ENCODE data around the gene EEF1AKMT3.
A peak's percentile ranks its signal among the peaks of the same experiment; 100 is the strongest.

The EEF1AKMT3 gene

DNA sequence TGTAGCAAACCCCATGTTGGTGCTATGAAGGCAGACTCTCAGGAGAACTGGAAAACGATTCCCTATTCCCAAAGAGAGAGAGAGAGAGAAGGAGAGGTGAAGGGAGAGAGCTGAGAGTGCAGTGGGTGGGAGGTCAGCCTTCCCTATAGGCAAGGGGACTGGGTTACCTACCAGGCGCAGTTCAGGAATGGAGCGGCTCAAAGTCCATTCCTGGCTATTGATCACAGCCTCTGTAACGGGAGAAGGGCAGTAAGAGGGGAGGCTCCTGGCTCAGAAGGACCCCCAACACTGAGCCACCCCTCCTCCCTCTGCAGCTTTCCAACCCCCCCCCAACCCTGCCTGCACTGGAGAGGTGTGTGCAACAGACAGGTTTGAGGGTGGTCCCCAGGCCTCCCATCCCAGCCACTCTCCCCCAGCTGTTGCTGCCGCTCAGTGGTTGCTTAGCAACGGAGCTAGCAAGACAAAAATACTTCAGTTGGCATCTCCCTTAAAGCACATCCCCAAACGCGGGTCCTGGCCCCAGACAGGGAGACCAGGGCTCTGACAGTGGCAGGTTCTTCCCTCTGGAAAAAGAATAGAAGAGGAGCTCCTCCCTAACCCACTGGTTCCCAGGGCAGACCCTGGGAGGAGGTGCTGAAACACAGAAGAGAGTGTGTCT, 37.1 kb upstream of the EEF1AKMT3 start:
- no peak for DNase-seq (ENCODE audit: low read depth in 2 of 2)

DNA sequence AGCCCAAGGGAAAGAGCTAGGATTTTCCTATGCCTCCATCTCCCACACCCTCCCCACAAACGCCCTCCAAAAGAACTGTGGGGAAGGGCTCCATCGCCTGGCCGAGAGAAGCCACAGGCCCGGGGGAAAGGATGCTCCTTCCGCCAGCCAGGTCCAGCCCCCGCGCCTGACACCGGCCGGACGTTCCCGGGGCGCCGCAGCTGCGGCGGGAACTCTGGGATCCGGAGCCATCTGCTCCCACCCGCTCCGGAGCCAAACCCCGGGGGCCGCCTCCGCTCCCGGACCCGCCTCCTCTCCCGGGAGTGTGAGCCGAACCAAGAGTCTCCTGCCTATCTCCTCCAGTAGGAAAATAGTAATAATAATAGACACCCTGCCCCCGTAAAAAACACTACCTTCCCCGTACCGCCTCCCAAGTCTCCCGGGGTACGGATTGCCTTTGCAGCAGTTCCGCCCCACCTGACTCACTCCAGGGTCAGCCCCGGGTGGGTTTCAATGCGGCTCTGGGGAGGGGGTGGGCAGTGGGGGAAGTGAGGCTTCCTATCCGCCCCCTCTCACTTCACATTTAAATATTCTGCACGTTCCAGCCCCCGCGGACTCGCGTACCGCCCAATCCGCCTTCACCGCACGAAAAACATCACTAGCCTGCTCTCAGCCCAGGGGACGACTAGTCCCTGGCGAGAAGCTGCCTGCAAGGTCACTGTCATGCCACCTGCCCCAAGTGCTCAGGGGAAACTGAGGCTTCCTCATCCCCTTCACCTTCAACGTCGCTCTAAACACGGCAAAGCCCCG, 36.3 kb upstream of the EEF1AKMT3 start:
- DNase-seq (ENCODE audit: low read depth in 2 of 2) = no peak

DNA sequence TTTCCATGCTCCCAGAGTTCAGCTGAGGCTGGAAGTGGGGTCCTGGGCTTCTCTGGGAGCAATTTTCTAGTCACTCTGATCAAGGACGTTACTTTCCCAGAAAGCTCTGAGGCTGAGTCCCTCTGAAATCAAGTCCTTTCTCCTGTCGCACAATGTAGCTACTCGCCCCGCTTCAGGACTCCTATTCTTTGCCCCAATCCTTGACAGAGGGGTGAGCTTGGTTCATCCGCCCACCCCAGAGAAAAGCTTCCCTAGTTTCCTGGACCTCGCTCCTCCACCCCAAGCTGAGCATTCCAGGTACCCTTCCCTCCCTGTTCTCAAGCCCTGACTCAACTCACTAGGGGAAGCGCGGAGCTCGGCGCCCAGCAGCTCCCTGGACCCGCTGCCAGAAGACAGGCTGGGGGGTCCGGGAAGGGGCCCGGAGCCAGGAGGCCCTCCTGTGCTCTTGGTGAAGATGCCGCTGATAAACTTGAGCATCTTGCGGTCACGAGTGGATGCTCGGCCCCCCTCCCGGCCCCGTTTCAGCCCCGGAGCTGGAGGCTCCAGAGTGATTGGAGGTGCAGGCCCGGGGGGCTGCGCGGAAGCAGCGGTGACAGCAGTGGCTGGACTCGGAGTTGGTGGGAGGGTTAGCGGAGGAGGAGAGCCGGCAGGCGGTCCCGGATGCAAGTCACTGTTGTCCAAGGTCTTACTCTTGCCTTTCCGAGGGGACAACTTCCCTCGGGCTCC, 35.5 kb upstream of the EEF1AKMT3 start:
- no peak for DNase-seq (ENCODE audit: low read depth in 2 of 2)

DNA sequence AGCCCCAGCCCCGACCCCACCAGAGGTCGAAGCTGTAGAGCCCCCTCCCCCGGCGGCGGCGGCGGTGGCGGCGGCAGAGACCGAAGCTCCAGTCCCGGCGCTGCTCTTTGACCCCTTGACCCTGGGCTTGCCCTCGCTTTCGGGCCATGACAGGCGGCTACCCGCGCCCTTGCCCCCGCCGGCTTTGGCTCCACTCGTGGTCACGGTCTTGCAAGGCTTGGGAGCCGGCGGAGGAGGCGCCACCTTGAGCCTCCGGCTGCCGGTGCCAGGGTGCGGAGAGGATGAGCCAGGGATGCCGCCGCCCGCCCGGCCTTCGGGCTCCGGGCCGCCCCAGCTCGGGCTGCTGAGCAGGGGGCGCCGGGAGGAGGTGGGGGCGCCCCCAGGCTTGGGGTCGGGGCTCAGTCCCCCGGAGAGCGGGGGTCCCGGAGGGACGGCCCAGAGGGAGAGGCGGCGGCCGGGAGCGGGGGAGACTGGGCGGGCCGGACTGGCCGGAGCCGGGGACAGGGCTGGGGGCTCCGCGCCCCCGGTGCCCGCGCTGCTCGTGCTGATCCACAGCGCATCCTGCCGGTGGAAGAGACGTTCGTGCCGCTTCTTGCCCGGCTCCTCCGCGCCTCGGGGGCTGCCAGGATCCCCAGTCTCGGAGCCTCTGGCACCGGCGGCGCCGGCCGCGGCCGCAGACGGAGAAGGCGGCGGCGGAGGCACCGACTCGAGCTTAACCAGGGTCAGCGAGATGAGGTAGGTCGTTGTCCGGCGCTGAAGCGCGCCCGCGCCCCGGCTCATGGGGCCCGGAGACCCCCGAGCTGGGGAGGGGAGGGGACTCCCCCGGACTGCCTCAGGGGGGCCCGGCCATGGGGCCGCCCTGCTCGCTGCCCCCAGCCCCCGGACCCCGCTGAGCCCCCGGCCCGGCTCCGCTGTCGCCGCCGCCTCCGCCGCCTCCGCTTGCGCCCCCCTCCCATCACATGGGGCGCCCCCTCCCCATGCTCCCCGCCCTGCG, 34.6 kb upstream of the EEF1AKMT3 start:
- DNase-seq (ENCODE audit: low read depth in 2 of 2) = no peak

DNA sequence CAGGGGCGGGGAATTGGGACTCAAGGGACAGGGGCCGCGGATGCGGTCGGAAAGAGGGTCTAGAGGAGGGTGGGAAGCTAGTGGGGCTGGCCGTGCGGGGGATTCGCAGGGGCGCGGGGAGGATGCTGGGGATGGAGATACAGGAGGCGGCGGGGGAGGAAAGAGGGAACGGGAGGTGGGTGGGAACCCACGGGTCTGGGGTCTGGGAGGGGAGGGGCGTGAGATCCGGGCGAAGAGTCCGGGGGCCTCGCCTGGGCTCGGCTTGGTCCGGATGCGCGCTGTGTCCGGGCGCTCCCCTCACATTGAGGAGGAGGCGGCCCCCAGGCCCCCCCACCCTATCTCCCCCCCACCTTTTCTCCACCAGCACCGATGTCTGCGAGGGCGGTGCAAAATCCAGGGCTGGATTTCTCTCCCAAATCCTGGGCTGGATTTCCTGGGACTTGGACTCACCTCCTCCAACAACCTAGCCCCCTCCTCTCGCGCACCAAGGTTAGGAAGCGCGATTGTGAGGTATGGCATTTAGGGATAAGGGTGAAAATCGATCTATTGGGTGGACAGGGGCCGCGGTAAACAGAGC, 33.7 kb upstream of the EEF1AKMT3 start, which contains the start of gene AGAP2:
TSS of gene AGAP2 (minus strand) at position 82 of the 577 bp plus-strand sequence. CDS start 496 bp downstream, outside the sequence.
- DNase-seq (ENCODE audit: low read depth in 2 of 2) = no peak

DNA sequence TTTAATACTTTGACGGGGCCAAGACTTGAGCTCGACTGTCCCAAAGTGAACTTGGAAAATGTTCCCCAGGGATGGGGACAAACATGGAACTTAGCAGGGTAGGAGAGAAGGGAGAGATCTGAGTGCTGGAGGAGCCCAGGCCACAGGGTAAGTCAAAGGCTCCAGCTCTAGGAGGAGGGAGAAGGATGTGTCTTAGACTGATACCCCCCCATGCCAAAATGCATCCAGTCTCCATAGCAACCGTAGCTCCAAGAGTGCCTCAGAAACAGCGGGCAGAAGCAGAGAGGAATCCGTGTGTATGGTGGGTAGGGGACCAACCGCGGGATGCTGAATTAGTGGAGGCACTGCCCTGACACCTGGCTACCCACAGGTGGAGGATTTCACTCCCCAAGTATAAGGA, 33.0 kb upstream of the EEF1AKMT3 start:
- no peak for DNase-seq (ENCODE audit: low read depth in 2 of 2)

DNA sequence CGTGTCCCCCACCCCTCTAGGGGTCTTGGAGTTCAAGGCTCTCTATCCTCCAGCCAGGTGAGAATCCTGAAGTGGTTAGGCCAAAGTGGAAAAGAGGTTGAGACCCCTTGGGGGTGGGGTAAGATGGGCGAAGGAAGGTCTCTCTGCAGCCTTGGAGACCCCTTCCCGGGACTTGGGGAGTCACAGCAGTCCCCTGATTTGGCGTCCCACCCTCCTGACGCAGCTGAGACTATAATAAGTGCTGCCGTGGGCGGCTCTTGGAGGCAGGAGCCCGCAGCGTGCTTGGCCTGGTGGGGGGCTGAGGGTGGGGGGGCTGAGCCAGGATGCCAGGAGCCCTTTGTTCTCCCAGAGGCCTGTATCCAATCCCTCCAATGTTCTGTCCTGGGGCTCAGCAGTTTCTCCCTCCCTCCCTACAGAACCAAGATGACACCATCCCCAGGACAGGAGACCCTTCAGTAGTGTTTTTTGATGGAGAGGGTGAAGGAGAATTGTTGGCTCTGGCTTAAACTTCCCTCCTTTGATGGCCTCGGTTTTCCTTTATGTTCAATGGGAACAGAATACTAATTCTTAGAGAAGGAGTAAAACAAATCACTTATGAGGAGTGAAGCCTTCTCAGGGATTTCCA, 32.4 kb upstream of the EEF1AKMT3 start:
- DNase-seq (ENCODE audit: low read depth in 2 of 2) = no peak

DNA sequence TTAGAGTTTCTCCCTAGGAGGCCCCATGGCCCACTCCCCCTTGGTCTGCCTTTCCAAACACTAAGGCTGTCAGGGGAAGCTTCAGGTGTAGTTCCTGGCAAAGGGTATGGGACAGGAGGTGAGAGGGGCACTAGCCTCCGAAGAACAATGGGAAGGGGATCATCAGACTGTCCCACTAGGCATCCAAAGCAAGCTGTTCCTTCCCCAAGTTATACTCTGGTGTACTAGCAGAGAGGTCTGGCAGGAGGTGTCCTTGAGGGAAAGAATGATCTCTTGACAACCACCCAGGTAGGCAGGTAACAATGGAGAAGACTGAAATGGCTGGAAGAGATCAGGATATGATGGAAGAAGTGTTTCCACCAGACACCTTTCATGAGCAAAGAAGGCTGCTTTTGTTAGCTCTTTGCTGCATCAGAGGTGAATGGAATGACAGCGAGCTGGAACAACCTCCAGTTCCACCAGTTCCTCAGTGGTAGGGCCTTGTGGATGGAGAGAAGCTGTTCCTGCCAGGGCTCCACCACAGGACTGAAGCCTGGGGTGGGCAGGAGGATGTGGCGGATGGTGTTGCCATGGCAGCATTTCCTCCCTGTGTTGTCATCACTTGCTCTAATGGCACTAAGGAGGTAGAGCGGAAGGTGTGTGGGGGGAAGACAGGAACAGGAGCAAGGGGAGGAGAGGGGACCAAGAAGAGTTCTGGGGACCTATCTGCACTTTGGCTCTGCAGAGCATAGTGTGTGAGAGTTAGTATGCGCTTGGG, 31.6 kb upstream of the EEF1AKMT3 start:
- DNase-seq (ENCODE audit: low read depth in 2 of 2) = no peak

DNA sequence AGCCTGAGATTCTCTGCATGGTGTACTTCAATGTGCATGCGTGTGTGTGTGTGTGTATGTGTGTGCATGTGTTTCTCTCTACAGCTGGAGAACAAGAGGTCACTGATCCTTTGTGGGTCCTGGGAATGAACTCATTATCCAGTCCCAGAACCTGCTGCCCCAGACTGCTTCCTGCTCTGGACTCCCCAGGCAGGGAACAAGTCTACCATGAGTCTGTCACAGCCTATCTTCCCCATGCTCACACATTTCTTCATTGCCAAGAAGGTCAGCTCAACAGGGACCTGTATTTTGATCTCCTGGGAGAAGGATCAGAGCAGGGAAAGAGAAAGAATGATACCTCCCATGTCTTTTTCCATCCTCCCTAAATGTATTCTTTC, 31.0 kb upstream of the EEF1AKMT3 start:
- DNase-seq (ENCODE audit: low read depth in 2 of 2) = no peak

DNA sequence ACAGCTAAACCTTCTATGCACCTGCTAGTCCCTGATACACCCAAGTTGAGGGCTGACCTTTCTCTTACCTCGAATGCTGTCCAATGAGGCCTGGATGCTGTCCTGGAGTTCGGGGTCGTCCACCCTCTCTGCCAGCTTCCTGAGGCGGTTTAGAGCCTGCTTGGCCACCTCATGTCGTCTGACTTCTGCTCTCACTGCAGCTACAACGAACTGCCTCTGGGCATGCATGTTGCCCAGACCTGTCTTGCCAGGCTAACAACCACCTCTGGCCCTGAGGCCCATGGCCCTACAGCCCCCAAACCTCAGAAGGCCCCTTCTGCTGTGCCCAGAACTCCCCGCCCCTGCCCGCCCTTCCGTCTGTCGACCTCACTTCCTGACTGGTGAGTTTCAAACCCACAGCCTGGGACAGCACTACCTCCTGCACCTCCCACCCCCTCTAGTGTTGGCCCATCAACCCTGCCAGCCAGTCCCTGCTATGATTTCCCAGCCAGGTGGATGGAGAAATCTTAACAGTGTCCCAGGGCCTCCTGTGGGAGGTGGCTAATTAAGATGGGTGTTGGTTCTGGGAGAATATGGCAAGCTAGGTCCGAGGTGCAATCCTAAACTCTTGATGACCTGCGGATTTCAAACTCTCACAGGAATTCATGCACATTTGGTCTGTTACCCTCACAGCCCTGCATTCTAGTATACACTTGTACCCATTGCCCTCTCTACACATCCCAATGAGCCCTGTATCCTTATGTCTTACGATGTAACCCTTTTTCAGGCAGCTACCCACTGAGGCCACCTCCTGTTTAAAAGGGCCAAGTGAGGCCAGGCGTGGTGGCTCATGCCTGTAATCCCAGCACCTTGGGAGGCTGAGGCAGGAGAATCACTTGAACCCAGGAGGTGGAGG, 30.3 kb upstream of the EEF1AKMT3 start:
- no peak for DNase-seq (ENCODE audit: low read depth in 2 of 2)

DNA sequence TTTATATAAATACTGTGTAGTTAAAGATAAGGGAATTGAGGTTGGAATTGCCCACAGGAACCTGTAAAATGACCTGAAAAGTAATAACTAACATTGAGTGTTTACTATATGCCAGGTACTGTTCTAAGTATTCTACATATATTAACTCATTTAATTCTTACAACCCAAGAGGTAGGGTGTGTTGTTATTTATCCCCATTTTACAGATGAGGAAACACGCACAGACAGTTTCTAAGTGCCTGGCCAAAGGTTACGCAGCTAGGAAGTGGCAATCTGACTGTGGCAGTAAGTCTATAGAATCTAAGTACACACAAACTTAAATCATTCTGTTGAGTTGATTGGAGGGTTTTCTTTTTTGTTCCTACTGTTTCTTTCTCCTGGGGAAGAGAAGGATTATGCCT, 28.6 kb upstream of the EEF1AKMT3 start:
- DNase-seq (ENCODE audit: low read depth in 2 of 2) = no peak

DNA sequence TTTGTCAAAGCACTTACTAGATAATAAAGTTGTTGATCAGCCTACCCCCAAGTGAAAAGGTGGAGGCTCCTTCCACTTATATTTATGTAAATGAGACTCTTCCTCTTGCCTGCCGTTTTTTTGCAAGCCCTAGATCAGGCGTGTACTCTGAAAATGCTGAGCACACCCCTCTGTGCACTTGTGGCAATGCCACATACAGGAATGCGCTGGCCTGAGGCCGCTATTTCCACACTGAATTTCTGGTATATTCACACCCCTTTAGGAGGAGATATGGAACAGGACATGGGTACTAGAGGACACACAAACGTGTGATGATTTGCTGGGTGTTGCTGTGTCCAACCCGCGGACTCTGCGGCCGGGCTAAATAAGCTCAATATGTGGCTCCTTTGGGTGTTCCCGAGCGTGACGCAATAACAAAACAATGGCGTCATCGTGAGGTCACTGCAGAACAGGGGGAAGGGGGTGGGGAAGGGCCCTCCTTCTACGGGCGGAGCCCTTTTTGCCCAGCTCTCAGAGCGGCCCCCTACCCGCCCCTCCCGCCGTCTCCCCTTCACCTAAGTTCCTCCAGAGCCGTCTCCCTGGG, 28.1 kb upstream of the EEF1AKMT3 start:
- no peak for DNase-seq (ENCODE audit: low read depth in 2 of 2)

DNA sequence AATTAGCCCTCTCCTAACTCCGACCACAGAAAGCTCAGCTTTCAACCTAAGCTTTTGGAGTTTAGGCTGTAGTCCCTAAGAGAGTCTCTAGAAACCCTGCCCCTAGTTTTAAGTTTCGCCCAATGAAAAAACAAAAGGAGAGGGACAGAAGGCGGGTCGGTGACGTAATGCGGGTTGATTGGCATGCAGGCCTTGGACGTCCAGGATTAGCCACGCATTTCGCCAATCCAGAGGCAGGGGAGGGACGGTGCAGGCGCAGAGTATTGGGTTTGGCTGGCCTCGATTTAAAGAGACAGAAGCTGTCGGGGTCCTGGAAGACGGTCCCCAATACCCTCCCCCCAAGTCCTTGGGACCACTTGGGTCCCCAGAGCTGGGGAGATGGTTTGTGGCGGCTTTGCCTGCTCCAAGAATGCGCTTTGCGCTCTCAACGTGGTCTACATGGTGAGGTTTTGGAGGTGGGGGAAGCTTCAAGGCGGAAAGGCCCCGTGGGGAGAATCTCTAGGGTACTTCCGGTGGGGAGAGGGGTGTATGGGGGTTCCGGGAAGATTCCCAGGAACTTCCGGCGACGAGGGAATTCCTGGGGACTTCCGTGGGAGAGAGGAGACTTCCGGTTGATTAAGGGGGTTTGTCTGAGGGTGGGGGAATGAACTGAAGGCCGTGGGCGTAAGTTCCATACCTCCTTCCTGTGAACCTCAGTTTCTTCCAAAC, 27.5 kb upstream of the EEF1AKMT3 start, which contains the start of gene TSPAN31:
TSS of gene TSPAN31 (plus strand) at position 263 of the 708 bp plus-strand sequence. CDS start at position 379, 116 bp downstream.
- DNase-seq (ENCODE audit: low read depth in 2 of 2) = peak; percentile 97

DNA sequence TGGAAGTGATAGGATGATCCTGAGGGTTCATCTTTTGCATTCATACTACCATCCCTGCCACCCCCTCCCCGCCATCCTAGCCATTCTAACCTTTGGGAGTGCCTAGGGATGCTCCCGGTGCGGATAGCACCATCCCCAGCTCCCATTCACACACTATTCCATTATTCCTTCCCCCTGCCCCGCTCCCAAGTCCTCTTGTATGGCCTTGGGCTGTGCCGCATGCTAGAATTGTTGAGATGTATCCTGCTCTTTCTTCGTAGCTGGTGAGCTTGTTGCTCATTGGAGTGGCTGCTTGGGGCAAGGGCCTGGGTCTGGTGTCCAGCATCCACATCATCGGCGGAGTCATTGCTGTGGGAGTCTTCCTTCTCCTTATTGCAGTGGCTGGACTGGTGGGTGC, 26.9 kb upstream of the EEF1AKMT3 start:
- no peak for DNase-seq (ENCODE audit: low read depth in 2 of 2)

DNA sequence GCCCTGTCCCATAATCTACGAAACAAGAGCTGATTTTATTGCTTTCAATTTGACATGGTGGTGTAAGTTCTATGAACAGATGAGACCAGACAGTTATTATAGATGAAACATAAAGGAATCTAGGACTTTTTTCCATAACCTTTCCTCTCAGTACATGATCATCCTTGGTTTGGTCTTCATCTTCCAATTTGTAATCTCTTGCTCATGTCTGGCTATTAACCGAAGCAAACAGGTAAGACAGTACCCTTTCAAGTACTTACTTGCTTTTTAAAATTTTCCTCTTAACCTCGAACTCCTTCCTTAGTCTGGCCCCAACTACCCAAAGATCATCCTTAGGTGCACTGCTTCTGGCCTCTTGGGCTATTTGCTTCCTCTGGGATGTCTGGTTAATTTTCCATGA, 26.4 kb upstream of the EEF1AKMT3 start:
- DNase-seq (ENCODE audit: low read depth in 2 of 2) = no peak

DNA sequence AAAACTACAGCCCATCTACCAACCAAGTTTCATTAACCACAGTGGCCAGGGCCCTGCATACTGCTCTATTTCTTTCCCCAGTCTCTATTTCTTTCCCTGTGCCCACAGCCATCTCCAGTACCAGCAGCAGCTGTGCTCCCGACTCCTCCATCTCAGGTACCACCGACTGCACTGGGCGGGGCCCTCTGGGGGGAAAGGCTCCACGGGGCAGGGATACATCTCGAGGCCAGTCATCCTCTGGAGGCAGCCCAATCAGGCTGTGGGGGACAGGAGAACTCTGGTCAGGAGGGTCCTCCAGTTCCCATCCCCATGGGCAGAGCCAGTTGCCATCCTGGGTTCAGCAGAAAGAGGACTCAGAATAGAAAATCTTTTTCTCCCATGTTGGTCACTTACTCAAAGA, 23.4 kb upstream of the EEF1AKMT3 start:
- no peak for DNase-seq (ENCODE audit: low read depth in 2 of 2)

DNA sequence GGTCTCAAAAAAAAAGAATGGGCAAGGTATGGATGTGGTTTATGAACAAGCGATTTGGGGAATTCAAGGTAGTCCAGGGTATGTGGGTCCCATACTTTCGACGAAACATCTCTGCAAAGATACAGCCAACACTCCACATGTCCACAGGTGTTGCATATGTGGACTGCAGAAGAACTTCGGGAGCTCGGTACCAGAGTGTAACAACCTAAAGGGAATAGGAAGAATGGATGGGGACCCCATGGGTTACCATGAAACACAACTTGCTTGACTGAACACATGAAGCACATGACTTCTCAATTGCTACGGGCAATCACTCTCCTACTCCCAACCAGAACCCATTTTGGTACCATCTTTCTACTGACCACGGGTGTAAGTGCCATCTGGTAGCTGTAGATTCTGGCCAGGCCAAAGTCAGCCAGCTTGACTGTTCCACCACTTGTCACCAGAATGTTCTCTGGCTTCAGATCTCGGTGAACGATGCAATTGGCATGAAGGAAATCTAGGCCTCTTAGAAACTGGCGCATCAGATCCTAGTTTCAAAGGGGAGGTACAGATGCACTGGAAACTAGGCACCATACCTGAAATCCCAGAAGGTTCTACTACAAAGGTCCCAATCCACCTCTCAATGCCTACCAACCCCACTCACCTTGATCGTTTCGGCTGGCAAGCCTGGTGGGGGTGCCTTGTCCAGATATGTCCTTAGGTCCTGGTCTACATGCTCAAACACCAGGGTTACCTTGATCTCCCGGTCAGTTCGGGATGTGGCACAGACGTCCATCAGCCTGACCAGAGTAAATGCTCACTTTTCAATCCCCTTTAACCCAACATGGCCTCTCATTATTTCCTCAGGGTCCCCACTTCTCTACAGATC, 21.6 kb upstream of the EEF1AKMT3 start:
- no peak for DNase-seq (ENCODE audit: low read depth in 2 of 2)

Measured in fibroblast of skin of left quadriceps (primary cell).